ENCODE measurements around the gene DHRS3. TPM values are rescaled to one million over a fixed set of nuclear protein-coding genes. Genes with fewer than 3 reads are reported as not detected.
"Not testable (repeated sequence)": the region's sequence is repeated elsewhere in the genome, so short reads cannot be mapped to it uniquely, and the experiment has no call there.

Gene DHRS3
- 100 to 1,000 TPM in 1 of 3 donors, 10 to 100 TPM in 2; 92.1 to 173 (median 96.7) TPM for polyA plus RNA-seq

- 0 to 1% (median 0%) methylated on average over 65 to 69 of the region's 69 CpGs for WGBS, 3 donors
Observed at GRCh38 chr1:12617901-12618660, at the start of gene DHRS3. Gene DHRS3 (minus strand): TSS chr1:12618210. CDS start chr1:12617348, 862 bp downstream.

GRCh38 chr1:12666141-12666735 is 48.2 kb upstream of the DHRS3 start:
- 82 to 87% (median 86%) methylated on average over 15 of the region's 15 CpGs for WGBS, 3 donors

More at GRCh38 chr1:12617901-12618660, at the start of gene DHRS3:
- peak within 1 kb of the TSS; percentile 73 for H3K27ac ChIP-seq (ENCODE audit: low read depth, low read length)

GRCh38 chr1:12665511-12665910 is 47.5 kb upstream of the DHRS3 start:
- 67 to 86% (median 76%) methylated on average over 4 of the region's 4 CpGs for WGBS, 3 donors
- no peak overlapping the region for H3K27ac ChIP-seq (ENCODE audit: low read depth, low read length)

More at GRCh38 chr1:12666141-12666735, 48.2 kb upstream of the DHRS3 start:
- H3K27ac ChIP-seq (ENCODE audit: low read depth, low read length), result no peak overlapping the region

GRCh38 chr1:12662556-12662955 is 44.5 kb upstream of the DHRS3 start:
- no peak overlapping the region for H3K27ac ChIP-seq (ENCODE audit: low read depth, low read length)
- 89 to 100% (median 100%) methylated on average over 1 of the region's 1 CpG for WGBS, 3 donors

GRCh38 chr1:12661606-12662219 is 43.7 kb upstream of the DHRS3 start:
- H3K27ac ChIP-seq (ENCODE audit: low read depth, low read length), result no peak overlapping the region

GRCh38 chr1:12658531-12659453 is 40.8 kb upstream of the DHRS3 start:
- WGBS, 3 donors, result 41 to 44% (median 42%) methylated on average over 23 of the region's 23 CpGs
- no peak overlapping the region for H3K27ac ChIP-seq (ENCODE audit: low read depth, low read length)

More at GRCh38 chr1:12661606-12662219, 43.7 kb upstream of the DHRS3 start:
- WGBS, 3 donors, result 83 to 86% (median 86%) methylated on average over 6 of the region's 6 CpGs

- H3K27ac ChIP-seq (ENCODE audit: low read depth, low read length), result not testable (repeated sequence)
- WGBS, 3 donors, result 72 to 87% (median 77%) methylated on average over 9 of the region's 9 CpGs
Observed at GRCh38 chr1:12657885-12658512, 40.0 kb upstream of the DHRS3 start.

GRCh38 chr1:12657060-12657884 is 39.3 kb upstream of the DHRS3 start:
- WGBS, 3 donors, result 92 to 94% (median 92%) methylated on average over 13 of the region's 13 CpGs
- no peak overlapping the region for H3K27ac ChIP-seq (ENCODE audit: low read depth, low read length)

GRCh38 chr1:12656575-12656974 is 38.6 kb upstream of the DHRS3 start:
- WGBS, 3 donors, result 89 to 96% (median 90%) methylated on average over 4 of the region's 4 CpGs

GRCh38 chr1:12654657-12655056 is 36.6 kb upstream of the DHRS3 start:
- H3K27ac ChIP-seq (ENCODE audit: low read depth, low read length), result no peak overlapping the region
- 44 to 91% (median 83%) methylated on average over 8 of the region's 8 CpGs for WGBS, 3 donors

More at GRCh38 chr1:12656575-12656974, 38.6 kb upstream of the DHRS3 start:
- no peak overlapping the region for H3K27ac ChIP-seq (ENCODE audit: low read depth, low read length)

GRCh38 chr1:12654004-12654567 is 36.1 kb upstream of the DHRS3 start:
- H3K27ac ChIP-seq (ENCODE audit: low read depth, low read length), result no peak overlapping the region
- WGBS, 3 donors, result 70 to 86% (median 85%) methylated on average over 4 of the region's 4 CpGs

- 44 to 57% (median 48%) methylated on average over 5 of the region's 5 CpGs for WGBS, 3 donors
- no peak overlapping the region for H3K27ac ChIP-seq (ENCODE audit: low read depth, low read length)
Observed at GRCh38 chr1:12649971-12650421, 32.0 kb upstream of the DHRS3 start.

- H3K27ac ChIP-seq (ENCODE audit: low read depth, low read length), result no peak overlapping the region
- WGBS, 3 donors, result 85 to 90% (median 86%) methylated on average over 7 of the region's 7 CpGs
Observed at GRCh38 chr1:12648741-12649140, 30.7 kb upstream of the DHRS3 start.

GRCh38 chr1:12645401-12645800 is 27.4 kb upstream of the DHRS3 start:
- not testable (repeated sequence) for H3K27ac ChIP-seq (ENCODE audit: low read depth, low read length)
- 92 to 96% (median 93%) methylated on average over 9 of the region's 9 CpGs for whole genome bisulfite sequencing, 3 donors

GRCh38 chr1:12644829-12645228 is 26.8 kb upstream of the DHRS3 start:
- no peak overlapping the region for H3K27ac ChIP-seq (ENCODE audit: low read depth, low read length)
- 85 to 92% (median 89%) methylated on average over 2 of the region's 2 CpGs for WGBS, 3 donors

- WGBS, 3 donors, result 78 to 93% (median 88%) methylated on average over 2 of the region's 2 CpGs
- H3K27ac ChIP-seq (ENCODE audit: low read depth, low read length), result no peak overlapping the region
Observed at GRCh38 chr1:12644237-12644636, 26.2 kb upstream of the DHRS3 start.

GRCh38 chr1:12643785-12644184 is 25.8 kb upstream of the DHRS3 start, which contains the start of gene AADACL4:
Gene AADACL4 (plus strand): TSS chr1:12644085. CDS start chr1:12644547, 462 bp downstream.
- H3K27ac ChIP-seq (ENCODE audit: low read depth, low read length), result no peak within 1 kb of the TSS
- 76 to 89% (median 88%) methylated on average over 7 of the region's 7 CpGs for WGBS, 3 donors

Data from adipose tissue (tissue), 3 donors.